ENCODE measurements around the gene PRR12.

Gene PRR12

GRCh38 chr19:49658566-49659442 is 67.8 kb downstream of the PRR12 start:
- peaks cover 0 to 93% (median 90%) of the 10 kb centered on the region in 5 donors for H3K36me3 ChIP-seq (ENCODE audit: control insufficient read depth in 5 of 5, insufficient read depth in 5 of 5, low read length in 5 of 5)
- H3K4me3 ChIP-seq (ENCODE audit: low read depth in 1 of 5, low read length in 5 of 5) = no peak overlapping the region
- H3K9me3 ChIP-seq (ENCODE audit: control insufficient read depth in 5 of 5, low read length in 5 of 5) = no peaks in the 10 kb centered on the region
- H3K9ac ChIP-seq (ENCODE audit: low read length in 5 of 5) = no peak overlapping the region
- no peak overlapping the region for H3K27ac ChIP-seq (ENCODE audit: low read depth, low read length)
- no peaks in the 10 kb centered on the region for H3K27me3 ChIP-seq (ENCODE audit: control insufficient read depth in 5 of 5, insufficient read depth in 4 of 5, low read length in 5 of 5)
- peaks cover 0 to 4% (median under 1%) of the 10 kb centered on the region in 5 donors for H3K4me1 ChIP-seq (ENCODE audit: control insufficient read depth in 5 of 5, insufficient read depth in 5 of 5, low read length in 5 of 5)

- Histone ChIP-seq H3K36me3 (ENCODE audit: control insufficient read depth in 5 of 5, insufficient read depth in 5 of 5, low read length in 5 of 5) (peaks cover 0 to 77% (median 75%) of the 10 kb centered on the region in 5 donors), H3K9me3 (ENCODE audit: control insufficient read depth in 5 of 5, low read length in 5 of 5) (no peaks in the 10 kb centered on the region), H3K4me1 (ENCODE audit: control insufficient read depth in 5 of 5, insufficient read depth in 5 of 5, low read length in 5 of 5) (peaks cover 0 to 18% (median 16%) of the 10 kb centered on the region in 5 donors), H3K4me3 (ENCODE audit: low read depth in 1 of 5, low read length in 5 of 5) (no peak overlapping the region), H3K27me3 (ENCODE audit: control insufficient read depth in 5 of 5, insufficient read depth in 4 of 5, low read length in 5 of 5) (no peaks in the 10 kb centered on the region), H3K27ac (ENCODE audit: low read depth, low read length) (no peak overlapping the region), H3K9ac (ENCODE audit: low read length in 5 of 5) (no peak overlapping the region)
These were observed 69.5 kb downstream of the PRR12 start for GRCh38 chr19:49660338-49660961.

DNA sequence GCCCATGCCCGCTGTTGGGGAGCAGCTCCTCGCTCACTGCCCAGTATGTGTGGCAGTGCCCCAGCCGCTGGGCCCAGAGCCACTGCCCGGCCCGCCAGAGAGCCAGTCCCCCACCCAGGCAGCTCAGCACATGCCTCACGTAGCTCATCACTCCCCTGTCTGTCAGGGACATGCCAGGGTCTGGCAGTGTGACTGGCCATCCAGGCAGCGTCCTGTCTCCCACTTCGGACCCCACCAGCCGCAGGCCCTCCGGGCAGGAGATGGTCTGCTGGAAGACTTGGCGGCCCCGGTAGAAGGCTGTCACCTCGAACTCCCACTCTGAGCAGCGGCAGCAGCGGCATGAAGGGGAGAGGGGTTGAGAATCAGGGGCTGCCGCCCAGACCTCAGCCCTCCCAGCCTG is 71.0 kb downstream of the PRR12 start:
- Histone ChIP-seq H3K27ac (ENCODE audit: low read depth, low read length) (no peak overlapping the region), H3K27me3 (ENCODE audit: control insufficient read depth in 5 of 5, insufficient read depth in 4 of 5, low read length in 5 of 5) (no peaks in the 10 kb centered on the region), H3K36me3 (ENCODE audit: control insufficient read depth in 5 of 5, insufficient read depth in 5 of 5, low read length in 5 of 5) (peaks cover 0 to 61% (median 59%) of the 10 kb centered on the region in 5 donors), H3K4me1 (ENCODE audit: control insufficient read depth in 5 of 5, insufficient read depth in 5 of 5, low read length in 5 of 5) (peaks cover 0 to 30% (median 26%) of the 10 kb centered on the region in 5 donors), H3K9ac (ENCODE audit: low read length in 5 of 5) (no peak overlapping the region), H3K9me3 (ENCODE audit: control insufficient read depth in 5 of 5, low read length in 5 of 5) (no peaks in the 10 kb centered on the region), H3K4me3 (ENCODE audit: low read depth in 1 of 5, low read length in 5 of 5) (no peak overlapping the region)

- H3K4me3 ChIP-seq (ENCODE audit: low read depth in 1 of 5, low read length in 5 of 5) = no peak overlapping the region
- peak overlapping the region in 1 of 5 donors; percentile 17 for H3K9ac ChIP-seq (ENCODE audit: low read length in 5 of 5)
- no peak overlapping the region for H3K27ac ChIP-seq (ENCODE audit: low read depth, low read length)
- peaks cover 0 to 30% (median 26%) of the 10 kb centered on the region in 5 donors for H3K4me1 ChIP-seq (ENCODE audit: control insufficient read depth in 5 of 5, insufficient read depth in 5 of 5, low read length in 5 of 5)
- peaks cover 0 to 53% (median 48%) of the 10 kb centered on the region in 5 donors for H3K36me3 ChIP-seq (ENCODE audit: control insufficient read depth in 5 of 5, insufficient read depth in 5 of 5, low read length in 5 of 5)
- H3K27me3 ChIP-seq (ENCODE audit: control insufficient read depth in 5 of 5, insufficient read depth in 4 of 5, low read length in 5 of 5) = no peaks in the 10 kb centered on the region
- no peaks in the 10 kb centered on the region for H3K9me3 ChIP-seq (ENCODE audit: control insufficient read depth in 5 of 5, low read length in 5 of 5)
These were observed 72.2 kb downstream of the PRR12 start for GRCh38 chr19:49663224-49663623.

DNA sequence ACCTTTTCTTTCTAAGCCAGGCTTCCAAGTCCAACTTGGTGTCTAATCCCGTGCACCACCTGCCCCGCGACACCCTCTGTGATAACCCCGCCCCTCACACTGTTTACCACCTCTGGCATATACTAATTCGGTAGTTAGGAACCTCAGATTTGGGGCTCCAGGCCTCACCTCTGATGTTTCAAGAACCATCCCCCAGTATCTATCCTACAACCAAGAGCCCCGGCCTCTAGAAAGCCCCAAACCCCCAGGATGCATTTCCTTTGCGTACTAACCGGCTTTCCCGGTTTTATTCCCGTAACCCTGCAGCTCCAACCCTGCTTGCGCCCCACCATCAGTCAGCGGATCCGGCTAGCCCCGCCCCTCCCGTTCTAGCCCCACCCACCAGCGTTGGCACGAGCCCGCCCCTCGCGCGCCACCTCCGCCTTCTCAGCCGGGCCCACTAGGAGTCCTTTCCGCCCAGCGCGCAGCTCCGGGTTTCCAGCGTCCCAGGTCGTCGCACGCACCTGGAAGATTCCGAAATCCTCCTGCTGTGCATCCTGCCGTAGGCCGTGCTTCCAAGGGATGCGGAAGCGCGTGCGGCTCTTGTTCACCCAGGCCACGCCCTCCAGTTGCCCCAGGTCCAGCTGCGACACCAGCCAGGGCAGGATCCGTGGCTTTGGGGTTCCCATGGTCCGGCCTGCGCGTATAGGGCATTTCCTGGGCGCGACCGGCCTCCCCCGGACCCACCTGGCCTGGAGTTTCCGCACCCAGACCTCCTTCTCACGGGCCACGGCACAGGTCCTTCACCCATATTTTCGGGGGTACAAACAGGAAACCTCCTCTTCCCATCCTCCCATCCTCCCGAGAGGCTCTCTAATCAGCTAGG is 73.4 kb downstream of the PRR12 start:
- peaks cover 0 to 41% (median 38%) of the 10 kb centered on the region in 5 donors for H3K36me3 ChIP-seq (ENCODE audit: control insufficient read depth in 5 of 5, insufficient read depth in 5 of 5, low read length in 5 of 5)
- H3K27me3 ChIP-seq (ENCODE audit: control insufficient read depth in 5 of 5, insufficient read depth in 4 of 5, low read length in 5 of 5) = no peaks in the 10 kb centered on the region
- H3K9ac ChIP-seq (ENCODE audit: low read length in 5 of 5) = peak overlapping the region; percentile 56 to 89 (median 83)
- peak overlapping the region; percentile 83 for H3K27ac ChIP-seq (ENCODE audit: low read depth, low read length)
- no peaks in the 10 kb centered on the region for H3K9me3 ChIP-seq (ENCODE audit: control insufficient read depth in 5 of 5, low read length in 5 of 5)
- H3K4me1 ChIP-seq (ENCODE audit: control insufficient read depth in 5 of 5, insufficient read depth in 5 of 5, low read length in 5 of 5) = peaks cover 0 to 30% (median 26%) of the 10 kb centered on the region in 5 donors
- H3K4me3 ChIP-seq (ENCODE audit: low read depth in 1 of 5, low read length in 5 of 5) = peak overlapping the region; percentile 78 to 95 (median 89)

- H3K9me3 ChIP-seq (ENCODE audit: control insufficient read depth in 5 of 5, low read length in 5 of 5) = no peaks in the 10 kb centered on the region
- H3K36me3 ChIP-seq (ENCODE audit: control insufficient read depth in 5 of 5, insufficient read depth in 5 of 5, low read length in 5 of 5) = peaks cover 0 to 35% (median 32%) of the 10 kb centered on the region in 5 donors
- H3K27ac ChIP-seq (ENCODE audit: low read depth, low read length) = peak overlapping the region; percentile 83
- H3K4me3 ChIP-seq (ENCODE audit: low read depth in 1 of 5, low read length in 5 of 5) = peak overlapping the region; percentile 78 to 95 (median 89)
- peaks cover 0 to 30% (median 26%) of the 10 kb centered on the region in 5 donors for H3K4me1 ChIP-seq (ENCODE audit: control insufficient read depth in 5 of 5, insufficient read depth in 5 of 5, low read length in 5 of 5)
- no peaks in the 10 kb centered on the region for H3K27me3 ChIP-seq (ENCODE audit: control insufficient read depth in 5 of 5, insufficient read depth in 4 of 5, low read length in 5 of 5)
- peak overlapping the region; percentile 56 to 89 (median 83) for H3K9ac ChIP-seq (ENCODE audit: low read length in 5 of 5)
These were observed 74.0 kb downstream of the PRR12 start for GRCh38 chr19:49665036-49665350.

DNA sequence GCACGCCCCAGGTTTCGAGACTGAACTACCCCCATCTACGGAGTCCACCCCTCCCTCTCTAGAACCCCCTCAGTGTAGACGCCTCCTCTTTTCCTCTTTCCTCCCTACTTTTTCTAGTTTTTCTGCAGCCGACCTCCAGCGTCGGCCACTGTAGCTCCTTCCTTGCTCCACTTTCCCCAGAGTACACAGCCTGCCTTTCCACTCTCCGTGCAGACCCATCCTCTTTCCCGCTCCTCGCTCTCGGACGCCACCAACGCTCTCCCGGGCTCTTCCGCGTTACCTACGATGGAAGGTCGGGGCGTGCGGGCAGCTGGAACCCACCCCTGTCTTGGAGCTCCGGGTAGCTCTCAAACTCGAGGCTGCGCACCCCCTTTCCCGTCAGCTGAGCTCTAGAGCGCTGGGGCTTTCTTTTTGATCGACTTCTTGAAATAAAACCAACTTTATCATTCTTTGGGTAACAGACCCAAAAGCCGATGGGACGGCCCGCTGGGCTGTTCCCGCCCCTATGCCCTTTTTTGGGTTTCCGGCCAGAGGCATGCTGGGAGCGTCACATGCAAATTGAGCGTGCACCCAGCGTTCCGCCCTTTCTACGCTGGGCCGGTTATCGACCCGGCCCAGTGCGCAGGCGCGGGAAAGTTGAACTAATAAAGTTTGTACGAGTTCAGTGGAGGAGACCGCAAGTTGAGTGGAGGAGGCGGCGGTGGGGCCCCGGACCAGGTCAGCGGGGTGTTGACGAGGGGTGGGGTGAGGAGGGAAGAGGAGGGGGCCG is 74.6 kb downstream of the PRR12 start, which contains the start of the genes BCL2L12 and IRF3:
Gene BCL2L12 (plus strand): TSS at position 583 of the 769 bp plus-strand sequence. CDS start 760 bp downstream, outside the sequence.
Gene IRF3 (minus strand): TSS at position 507 of the 769 bp plus-strand sequence. CDS start 1,019 bp downstream, outside the sequence.
- peaks cover 0 to 30% (median 26%) of the 10 kb centered on the region in 5 donors for H3K4me1 ChIP-seq (ENCODE audit: control insufficient read depth in 5 of 5, insufficient read depth in 5 of 5, low read length in 5 of 5)
- no peaks in the 10 kb centered on the region for H3K9me3 ChIP-seq (ENCODE audit: control insufficient read depth in 5 of 5, low read length in 5 of 5)
- H3K36me3 ChIP-seq (ENCODE audit: control insufficient read depth in 5 of 5, insufficient read depth in 5 of 5, low read length in 5 of 5) = peaks cover 0 to 33% (median 26%) of the 10 kb centered on the region in 5 donors
- peak within 1 kb of the TSS; percentile 83 for H3K27ac ChIP-seq (ENCODE audit: low read depth, low read length)
- H3K27me3 ChIP-seq (ENCODE audit: control insufficient read depth in 5 of 5, insufficient read depth in 4 of 5, low read length in 5 of 5) = no peaks in the 10 kb centered on the region
- peak within 1 kb of the TSS; percentile 63 to 89 (median 83) for H3K9ac ChIP-seq (ENCODE audit: low read length in 5 of 5)
- H3K4me3 ChIP-seq (ENCODE audit: low read depth in 1 of 5, low read length in 5 of 5) = peak within 1 kb of the TSS; percentile 78 to 95 (median 89)

- H3K36me3 ChIP-seq (ENCODE audit: control insufficient read depth in 5 of 5, insufficient read depth in 5 of 5, low read length in 5 of 5) = peaks cover 0 to 29% (median 22%) of the 10 kb centered on the region in 5 donors
- H3K27ac ChIP-seq (ENCODE audit: low read depth, low read length) = peak overlapping the region; percentile 83
These were observed 75.1 kb downstream of the PRR12 start for GRCh38 chr19:49666120-49666444.

GRCh38 chr19:49667473-49667872 is 76.5 kb downstream of the PRR12 start:
- H3K9me3 ChIP-seq (ENCODE audit: control insufficient read depth in 5 of 5, low read length in 5 of 5) = no peaks in the 10 kb centered on the region
- no peak overlapping the region for H3K27ac ChIP-seq (ENCODE audit: low read depth, low read length)
- H3K27me3 ChIP-seq (ENCODE audit: control insufficient read depth in 5 of 5, insufficient read depth in 4 of 5, low read length in 5 of 5) = no peaks in the 10 kb centered on the region
- peaks cover 0 to 15% (median 11%) of the 10 kb centered on the region in 5 donors for H3K36me3 ChIP-seq (ENCODE audit: control insufficient read depth in 5 of 5, insufficient read depth in 5 of 5, low read length in 5 of 5)
- H3K4me1 ChIP-seq (ENCODE audit: control insufficient read depth in 5 of 5, insufficient read depth in 5 of 5, low read length in 5 of 5) = peaks cover 0 to 34% (median 31%) of the 10 kb centered on the region in 5 donors
- H3K9ac ChIP-seq (ENCODE audit: low read length in 5 of 5) = no peak overlapping the region
- no peak overlapping the region for H3K4me3 ChIP-seq (ENCODE audit: low read depth in 1 of 5, low read length in 5 of 5)

More at GRCh38 chr19:49666120-49666444, 75.1 kb downstream of the PRR12 start:
- H3K9me3 ChIP-seq (ENCODE audit: control insufficient read depth in 5 of 5, low read length in 5 of 5) = no peaks in the 10 kb centered on the region
- H3K4me1 ChIP-seq (ENCODE audit: control insufficient read depth in 5 of 5, insufficient read depth in 5 of 5, low read length in 5 of 5) = peaks cover 0 to 30% (median 26%) of the 10 kb centered on the region in 5 donors
- peak overlapping the region; percentile 60 to 89 (median 78) for H3K4me3 ChIP-seq (ENCODE audit: low read depth in 1 of 5, low read length in 5 of 5)
- no peaks in the 10 kb centered on the region for H3K27me3 ChIP-seq (ENCODE audit: control insufficient read depth in 5 of 5, insufficient read depth in 4 of 5, low read length in 5 of 5)
- H3K9ac ChIP-seq (ENCODE audit: low read length in 5 of 5) = peak overlapping the region; percentile 63 to 87 (median 76)

Data from subcutaneous abdominal adipose tissue (tissue), 5 donors.